SK-N-MC (cell line): ENCODE results near the gene PRSS27.

ENCODE experiments used
- EZH2 ChIP-seq: fragments of 200-600 bp; sonication (generic); IDR thresholded peaks from one replicate; pipeline ENCODE4 v1.6.1; 2017; ENCODE audit warnings: antibody characterized with exemption
- FOXP2 ChIP-seq: optimal IDR thresholded peaks from 2 replicates; pipeline ENCODE3; 2011; ENCODE audit warnings: mild to moderate bottlenecking, moderate library complexity; ENCODE audit not compliant: insufficient read depth; ENCODE audit errors: extremely low read length, control extremely low read depth
- POLR2AphosphoS5 ChIP-seq: IDR thresholded peaks from 2 replicates; pipeline ENCODE4 v1.6.1; 2012; ENCODE audit warnings: mild to moderate bottlenecking, low read depth, low read length, borderline replicate concordance

- TF ChIP-seq EZH2 (no peak), POLR2AphosphoS5 (no peak), FOXP2 (no peak)
Observed at GRCh38 chr16:2710021-2710710, 9.9 kb downstream of the PRSS27 start.
